GM12801 (cell line): Measurements from ENCODE around the gene BRI3.

Experiments
- CTCF ChIP-seq: IDR thresholded peaks from one replicate; pipeline ENCODE4 v1.5.1; 2011; ENCODE audit warnings: control low read depth; ENCODE audit not compliant: insufficient read length; ENCODE audit errors: extremely low read depth

The BRI3 gene

GRCh38 chr7:98321301-98321700 lies 39.8 kb downstream of the BRI3 start:
- no peak for TF ChIP-seq CTCF

GRCh38 chr7:98322331-98323270 lies 41.1 kb downstream of the BRI3 start:
- no peak for TF ChIP-seq CTCF

- no peak for TF ChIP-seq CTCF
Observed at GRCh38 chr7:98323597-98324322, 42.3 kb downstream of the BRI3 start.

- no peak for TF ChIP-seq CTCF
Observed at GRCh38 chr7:98324782-98325181, 43.3 kb downstream of the BRI3 start.

GRCh38 chr7:98329100-98329790 lies 47.8 kb downstream of the BRI3 start:
- no peak for TF ChIP-seq CTCF

GRCh38 chr7:98329791-98330373 lies 48.4 kb downstream of the BRI3 start:
- no peak for TF ChIP-seq CTCF

GRCh38 chr7:98330926-98331529 lies 49.5 kb downstream of the BRI3 start:
- TF ChIP-seq CTCF, result no peak
